HG03060 (cell line): ENCODE results near the gene ZBTB8B.

ENCODE experiments used
- ATAC-seq: cut with Tn5 transposase; IDR thresholded peaks from one replicate; pipeline ENCODE4 v1.9.1; 2021; ENCODE audit warnings: low read depth, moderate number of reproducible peaks; ENCODE audit not compliant: unreplicated experiment

The ZBTB8B gene

DNA sequence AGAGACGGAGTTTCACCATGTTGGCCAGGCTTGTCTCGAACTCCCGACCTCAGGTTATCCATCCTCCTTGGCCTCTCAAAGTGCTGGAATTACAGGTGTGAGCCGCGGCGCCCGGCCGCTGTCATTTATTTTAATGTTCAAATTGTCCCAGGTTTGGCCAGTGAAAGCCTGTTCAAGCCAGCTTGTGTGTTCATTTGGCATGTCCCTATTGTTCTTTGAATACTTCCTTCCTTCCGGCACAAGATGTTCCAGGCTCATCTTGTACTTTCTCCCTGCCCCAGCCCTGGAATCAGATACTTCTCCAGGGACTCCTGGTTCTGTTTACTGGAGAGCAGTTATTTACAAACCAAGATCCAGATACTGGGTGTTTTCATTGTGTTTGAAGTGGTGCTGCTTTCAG lies 37.0 kb downstream of the ZBTB8B start:
- no peak for ATAC-seq

DNA sequence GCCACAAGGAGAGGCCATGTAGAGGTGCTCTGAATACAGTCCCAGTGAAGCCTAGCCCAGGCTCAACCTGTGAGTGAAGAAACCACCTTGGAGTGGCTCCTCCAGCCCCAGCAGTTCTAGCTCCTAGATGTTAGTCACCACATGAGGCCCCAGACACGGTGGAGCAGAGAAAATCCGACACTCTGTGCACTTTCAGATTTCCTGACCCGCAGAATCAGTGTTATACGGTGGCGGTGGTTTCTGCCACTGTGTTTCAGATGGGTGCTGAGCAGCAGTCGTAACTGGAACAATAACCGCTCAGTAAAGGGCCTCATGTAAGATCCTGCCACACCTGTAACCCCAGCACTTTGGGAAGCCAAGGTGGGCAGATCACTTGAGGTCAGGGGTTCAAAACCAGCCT lies 38.3 kb downstream of the ZBTB8B start:
- ATAC-seq, result no peak

DNA sequence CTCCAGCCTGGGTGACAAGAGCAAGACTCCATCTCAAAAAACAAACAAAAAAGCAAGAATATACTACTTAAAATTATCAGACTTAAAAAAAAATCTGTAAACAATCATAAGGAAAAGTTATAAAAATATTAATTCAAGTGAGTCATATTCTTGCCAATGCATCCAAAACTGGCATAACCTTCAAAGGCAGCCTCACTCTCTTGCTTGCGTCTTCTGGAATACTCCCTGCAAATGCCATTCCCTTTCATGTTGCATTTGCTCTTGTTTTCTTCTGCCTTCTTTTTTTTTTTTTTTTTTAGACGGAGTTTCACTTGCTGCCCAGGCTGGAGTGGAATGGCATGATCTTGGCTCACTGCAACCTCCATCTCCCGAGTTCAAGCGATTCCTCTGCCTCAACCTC lies 42.1 kb downstream of the ZBTB8B start:
- ATAC-seq, result no peak

DNA sequence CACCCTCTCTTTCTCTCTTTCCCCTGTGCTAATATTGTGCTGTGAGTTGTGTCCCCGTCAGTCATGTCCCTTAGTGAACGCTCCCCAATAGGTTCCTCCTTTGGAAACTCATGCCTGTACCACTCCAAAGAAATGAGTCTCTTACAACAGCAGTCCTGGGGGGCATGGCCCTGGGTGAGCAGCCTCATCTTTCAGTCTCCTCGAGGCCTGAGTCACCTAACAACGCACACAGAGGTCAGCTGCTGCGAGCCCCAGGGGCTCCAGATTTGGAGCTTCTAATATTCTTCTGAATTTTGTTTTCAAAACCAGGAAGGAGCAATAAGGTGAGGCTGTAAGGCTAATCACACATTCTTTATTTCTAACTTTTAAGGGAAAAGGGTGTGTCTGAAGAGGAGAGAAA lies 43.9 kb downstream of the ZBTB8B start:
- ATAC-seq, result no peak

DNA sequence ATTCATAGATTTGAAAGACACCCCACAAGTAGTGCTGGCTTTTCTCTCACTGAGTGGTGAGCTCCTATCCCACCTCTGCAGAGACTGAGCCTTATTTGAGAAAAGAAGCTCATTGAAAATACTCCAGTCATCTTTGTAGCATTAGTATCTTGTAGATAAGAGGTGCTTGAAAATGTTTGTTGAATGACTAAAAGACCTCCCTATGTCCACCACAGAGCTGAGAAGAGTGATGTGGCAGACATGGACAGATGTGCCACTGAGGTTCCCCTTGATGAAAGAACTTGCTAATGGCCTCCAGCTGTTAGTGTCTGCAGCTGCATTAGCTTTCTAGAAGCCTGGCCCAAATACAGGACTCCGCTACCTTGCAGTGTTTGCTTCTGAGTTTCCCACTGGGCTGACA lies 45.1 kb downstream of the ZBTB8B start:
- no peak for ATAC-seq
